Stimulated activated CD8-positive, alpha-beta memory T cell treated with anti-CD3 and anti-CD28 coated beads, Interleukin-12 subunit alpha, Interleukin-12 subunit beta, amount 100 ng/mL, for 24 hours (primary cell): ENCODE data around the gene RGS17.
"Not testable (repeated sequence)": the region's sequence is repeated elsewhere in the genome, so short reads cannot be mapped to it uniquely, and the experiment has no call there.

Source experiments
- DNase-seq: peaks from one replicate; pipeline ENCODE4 v3.0.0-alpha.2; 2020; ENCODE audit errors: extremely low read depth

Gene RGS17

DNA sequence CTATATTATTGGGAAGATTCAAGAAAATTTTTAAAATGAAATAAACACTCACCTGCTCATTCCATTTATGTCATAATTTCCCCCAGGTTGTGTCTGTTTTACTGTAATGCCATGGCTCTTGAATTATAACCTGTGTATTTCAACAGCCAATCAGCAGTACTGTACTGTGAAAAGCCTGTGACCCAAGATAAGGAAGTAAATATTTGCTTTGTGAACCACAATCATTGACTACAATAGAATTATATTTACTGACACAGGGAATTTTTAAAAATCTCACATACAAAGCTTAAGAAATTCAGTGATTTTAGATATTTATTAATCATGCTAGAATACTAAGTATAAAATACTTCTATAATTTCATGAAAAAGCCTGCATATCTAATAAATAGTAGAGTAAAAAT is 6.0 kb downstream of the RGS17 start:
- DNase-seq = no peak

- no peak for DNase-seq
Measured at GRCh38 chr6:153123801-153124200, 7.3 kb downstream of the RGS17 start.

- DNase-seq = no peak
Measured at GRCh38 chr6:153121311-153121710, 9.8 kb downstream of the RGS17 start.

- DNase-seq = no peak
Measured at GRCh38 chr6:153117986-153118879, 12.8 kb downstream of the RGS17 start.

DNA sequence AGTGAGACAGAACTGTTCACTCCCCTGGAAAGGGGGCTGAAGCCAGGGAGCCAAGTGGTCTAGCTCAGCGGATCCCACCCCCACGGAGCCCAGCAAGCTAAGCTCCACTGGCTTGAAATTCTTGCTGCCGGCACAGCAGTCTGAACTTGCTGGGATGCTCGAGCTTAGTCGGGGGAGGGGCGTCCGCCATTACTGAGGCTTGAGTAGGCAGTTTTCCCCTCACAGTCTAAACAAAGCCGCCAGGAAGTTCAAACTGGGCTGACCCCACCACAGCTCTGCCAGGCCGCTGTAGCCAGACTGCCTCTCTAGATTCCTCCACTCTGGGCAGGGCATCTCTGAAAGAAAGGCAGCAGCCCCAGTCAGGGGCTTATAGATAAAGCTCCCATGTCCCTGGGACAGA is 20.0 kb downstream of the RGS17 start:
- not testable (repeated sequence) for DNase-seq

- DNase-seq = not testable (repeated sequence)
Measured at GRCh38 chr6:153110612-153111011, 20.5 kb downstream of the RGS17 start.

GRCh38 chr6:153108315-153108714 is 22.8 kb downstream of the RGS17 start:
- DNase-seq = no peak

DNA sequence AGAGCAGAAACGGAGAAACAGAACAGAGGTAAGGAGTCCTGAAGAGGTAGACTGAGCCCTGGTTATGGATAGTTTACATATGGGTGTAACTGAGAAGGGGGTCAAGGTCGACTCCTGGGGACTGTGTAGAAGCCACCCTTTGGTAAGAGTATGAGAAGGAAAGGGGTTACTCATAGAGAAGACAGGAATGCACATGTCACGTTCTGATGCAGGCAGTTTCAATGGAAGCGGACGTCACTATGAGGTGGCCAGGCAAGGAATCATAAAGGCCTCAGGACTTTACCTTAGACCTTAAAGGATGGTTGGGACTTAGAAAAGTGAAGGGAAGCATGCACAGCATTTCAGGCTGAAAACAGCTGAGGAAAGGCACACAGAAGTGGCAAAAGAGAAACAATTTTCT is 25.1 kb downstream of the RGS17 start:
- DNase-seq = no peak

DNA sequence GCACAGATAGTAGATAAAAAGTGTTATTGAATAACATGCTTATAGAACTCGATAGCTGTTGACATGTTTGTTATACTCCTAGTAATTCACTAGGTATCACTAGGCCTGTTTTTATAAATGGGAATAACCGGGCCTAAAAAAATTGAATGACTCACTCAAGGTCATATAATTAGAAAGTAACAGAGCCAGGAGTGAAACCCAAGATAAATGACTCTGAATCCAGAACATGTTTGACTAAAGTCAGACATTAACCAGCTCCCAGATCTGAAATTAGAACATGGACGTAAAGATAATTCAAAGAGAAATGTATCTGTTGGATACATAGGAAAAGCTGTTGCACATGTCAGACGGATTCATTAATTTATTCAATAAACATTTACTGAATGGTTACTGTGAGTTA is 26.9 kb downstream of the RGS17 start:
- DNase-seq = no peak

GRCh38 chr6:153103319-153103655 is 27.8 kb downstream of the RGS17 start:
- DNase-seq = no peak

DNA sequence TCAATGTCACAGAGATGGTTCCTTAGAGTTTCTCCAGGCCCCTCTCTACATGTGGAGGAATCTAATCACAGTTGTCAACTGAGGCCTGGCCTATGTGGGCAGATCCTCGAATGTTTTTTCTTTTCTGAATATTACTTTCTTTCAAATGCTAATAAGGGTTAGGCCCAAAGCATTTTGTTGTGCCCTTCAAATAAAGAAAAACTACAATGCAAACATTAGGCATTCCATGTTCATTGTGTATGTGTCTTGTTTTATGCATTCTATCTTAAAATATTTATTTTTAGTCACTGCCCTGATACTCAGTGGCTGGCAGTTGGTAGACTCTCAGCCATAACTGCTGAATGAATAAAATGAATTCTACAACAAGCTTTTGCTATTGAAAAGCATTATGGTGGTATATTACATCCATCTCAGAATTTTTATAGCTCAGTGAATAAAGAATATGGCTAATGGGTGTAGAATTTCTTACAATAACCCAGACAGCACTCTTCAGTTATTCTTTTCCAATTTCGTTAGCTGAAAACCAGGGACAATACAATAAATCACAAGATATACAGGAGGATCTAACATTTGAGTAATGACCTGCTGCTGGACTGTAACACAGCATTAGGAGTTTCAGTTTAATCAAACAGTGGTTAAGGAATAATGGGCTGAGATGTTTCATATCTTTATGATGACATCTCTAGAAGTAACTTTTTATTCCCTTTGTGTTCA is 28.3 kb downstream of the RGS17 start:
- no peak for DNase-seq

DNA sequence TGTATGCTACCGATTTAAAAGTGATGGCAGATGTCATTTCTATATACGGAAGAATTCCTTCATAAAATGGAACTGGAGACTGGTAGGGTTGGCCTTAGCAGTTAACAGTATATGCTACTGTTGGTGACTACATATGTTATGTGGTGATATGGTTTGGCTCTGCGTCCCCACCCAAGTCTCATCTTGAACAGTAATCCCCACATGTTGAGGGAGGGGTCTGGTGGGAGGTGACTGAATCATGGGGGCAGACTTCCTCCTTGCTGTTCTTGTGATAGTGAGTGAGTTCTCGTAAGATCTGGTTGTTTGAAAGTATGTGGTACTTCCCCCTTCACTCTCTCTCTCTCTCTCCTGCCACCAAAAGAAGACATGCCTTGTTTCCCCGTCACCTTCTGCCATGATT is 29.6 kb downstream of the RGS17 start:
- DNase-seq = no peak

- no peak for DNase-seq
Measured at GRCh38 chr6:153099636-153100035, 31.4 kb downstream of the RGS17 start.

- no peak for DNase-seq
Measured at GRCh38 chr6:153096792-153097191, 34.3 kb downstream of the RGS17 start.

DNA sequence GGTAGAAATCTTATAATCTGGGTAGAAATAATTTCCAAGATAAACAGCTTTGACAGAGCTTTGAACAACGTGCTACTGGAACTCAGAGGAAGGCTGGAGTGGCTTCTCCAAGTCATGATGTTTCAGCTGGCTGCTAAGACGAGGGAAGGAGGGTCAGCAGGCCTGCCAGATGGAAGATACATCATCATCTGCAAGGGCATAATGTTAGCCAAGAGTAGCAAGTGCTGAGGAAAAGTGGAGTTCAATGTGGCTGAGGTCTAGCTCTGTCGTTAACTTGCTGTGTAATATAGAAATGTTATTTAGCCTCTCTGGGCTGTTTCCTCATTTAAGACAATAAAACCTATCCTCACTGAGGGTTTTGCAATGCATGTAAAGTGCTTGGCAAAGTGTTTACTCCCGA is 35.1 kb downstream of the RGS17 start:
- DNase-seq = no peak

GRCh38 chr6:153092082-153093013 is 38.7 kb downstream of the RGS17 start:
- DNase-seq = no peak

DNA sequence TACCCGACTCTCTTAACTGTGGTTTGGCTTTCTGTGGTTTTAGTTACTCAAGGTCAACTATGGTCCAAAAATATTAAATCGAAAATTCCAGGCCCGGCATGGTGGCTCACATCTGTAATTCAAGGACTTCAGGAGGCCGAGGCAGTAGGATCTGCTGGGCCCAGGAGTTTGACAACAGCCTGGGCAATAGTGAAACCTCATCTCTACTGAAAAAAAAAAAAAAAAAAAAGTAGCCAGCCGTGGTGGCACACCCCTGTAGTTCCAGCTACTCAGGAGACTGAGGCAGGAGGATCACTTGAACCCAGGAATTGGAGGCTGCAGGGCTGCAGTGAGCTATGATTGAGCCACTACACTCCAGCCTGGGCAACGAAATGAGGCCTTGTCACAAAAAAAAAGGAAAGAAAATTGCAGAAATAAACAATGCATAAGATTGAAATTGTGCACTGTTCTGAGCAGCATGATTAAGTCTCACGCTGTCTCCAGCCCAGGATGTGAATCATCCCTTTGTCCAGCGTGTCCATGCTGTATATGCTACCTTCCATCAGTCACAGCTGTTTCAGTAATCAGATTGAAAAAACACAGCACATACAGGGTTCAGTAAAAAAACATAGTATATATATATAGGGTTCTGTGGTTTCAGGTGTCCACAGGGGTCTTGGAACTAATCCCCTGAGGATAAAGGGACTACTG is 40.7 kb downstream of the RGS17 start:
- DNase-seq = no peak

GRCh38 chr6:153088796-153089195 is 42.3 kb downstream of the RGS17 start:
- DNase-seq = no peak

GRCh38 chr6:153087436-153087835 is 43.6 kb downstream of the RGS17 start:
- DNase-seq = no peak

DNA sequence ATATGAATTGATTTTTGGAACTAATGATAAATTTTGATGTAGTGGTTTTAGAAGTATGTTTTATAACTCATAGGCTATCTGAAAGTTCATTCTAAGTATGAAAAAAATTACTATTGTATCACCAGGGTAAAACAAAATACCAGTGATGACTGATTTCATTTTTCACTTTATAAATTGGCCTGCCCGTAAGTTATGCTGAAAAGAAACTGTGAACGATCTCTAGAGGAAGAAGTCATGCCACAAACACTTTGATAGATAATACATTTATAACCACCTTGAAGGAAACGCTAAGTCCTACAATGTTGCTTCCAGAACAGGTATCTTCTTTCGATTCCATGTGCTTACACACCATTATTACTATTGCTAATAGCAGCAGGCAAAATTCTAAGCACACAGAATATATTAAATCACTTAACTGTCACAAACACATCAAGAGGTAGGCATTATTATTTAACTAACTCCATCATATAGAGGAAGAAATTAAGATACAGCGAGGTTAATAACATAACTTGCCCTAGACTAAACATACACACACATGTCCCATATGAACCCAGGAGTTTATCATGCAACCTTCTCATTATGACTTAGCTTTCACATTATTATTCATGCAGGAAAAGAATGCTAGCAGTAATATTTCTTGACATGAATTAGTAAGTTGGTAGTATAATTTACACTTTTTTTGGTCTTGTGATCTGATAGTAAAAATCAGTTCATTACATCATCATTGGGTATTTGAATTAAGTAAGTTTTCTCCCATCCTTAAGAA is 44.7 kb downstream of the RGS17 start:
- no peak for DNase-seq

GRCh38 chr6:153085239-153085638 is 45.8 kb downstream of the RGS17 start:
- DNase-seq = no peak
